ENCODE measurements around the gene ERN1. TPM values are rescaled to one million over a fixed set of nuclear protein-coding genes. Genes with fewer than 3 reads are reported as not detected.

ERN1 gene
- total and polyA plus RNA-seq, 2 donors (not counting 3 experiments of a cell fraction or from before 2014, with no cell fraction given): 9.1 to 21.5 TPM

DNA sequence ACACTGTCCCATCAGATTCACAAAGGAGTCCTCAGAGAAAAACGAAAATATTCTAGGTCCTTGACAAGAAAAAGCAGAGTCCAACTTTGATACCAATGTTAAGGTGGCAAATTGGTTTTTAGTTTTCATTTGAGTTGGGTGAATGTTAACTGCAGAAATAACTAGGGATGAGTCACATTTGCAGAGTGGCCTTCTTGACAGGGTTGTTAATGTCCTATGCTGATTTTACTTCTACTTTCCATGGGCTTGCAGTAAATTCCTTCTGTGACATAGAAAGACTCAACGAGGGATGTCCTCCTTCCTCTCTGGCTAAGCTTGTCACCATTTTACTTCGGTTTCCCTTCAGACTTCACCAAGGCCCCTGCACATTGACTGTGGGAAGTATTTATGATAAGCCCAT is 62.3 kb downstream of the ERN1 start:
- Histone ChIP-seq H3K9me3 (replicated peaks; ENCODE audit: control insufficient read depth, insufficient read depth, low read length) (no peaks in the 10 kb centered on the region), H3K36me3 (ENCODE audit: control insufficient read depth in 2 of 2, extremely low read depth in 1 of 2, insufficient read depth in 2 of 2, low read length in 2 of 2) (peaks cover 4 to 36% of the 10 kb centered on the region in 2 experiments), H4K20me1 (replicated peaks; ENCODE audit: control insufficient read depth, extremely low read depth, insufficient read depth, low read length) (no peaks in the 10 kb centered on the region), H3K4me1 (ENCODE audit: control insufficient read depth, extremely low read depth, insufficient read depth, low read length) (no peaks in the 10 kb centered on the region), H3K27ac (ENCODE audit: insufficient read depth, low read depth, low read length) (no peak overlapping the region), H3K27me3 (ENCODE audit: control insufficient read depth in 2 of 2, insufficient read depth in 2 of 2, low read length in 2 of 2) (no peaks in the 10 kb centered on the region), H3K4me3 (replicated peaks in 1 of 3; ENCODE audit: insufficient read depth in 1 of 3, low read depth in 1 of 3, low read length in 3 of 3) (no peak overlapping the region), H2AFZ (ENCODE audit: low read depth, low read length) (no peak overlapping the region), H3K4me2 (ENCODE audit: insufficient read depth, low read length) (no peak overlapping the region), H3K9ac (replicated peaks; ENCODE audit: extremely low read depth, insufficient read depth, low read length) (no peak overlapping the region), H3K9me1 (replicated peaks; ENCODE audit: control insufficient read depth, extremely low read depth, insufficient read depth, low read length) (no peaks in the 10 kb centered on the region), H3K79me2 (ENCODE audit: control insufficient read depth, insufficient read depth, low read length) (no peaks in the 10 kb centered on the region)
- CTCF ChIA-PET: interaction anchor here (1.1 to 1.7 kb wide), 2 partner anchors 66 to 223 kb away, joined by 3 to 5 read pairs; no protein-coding TSS in a partner anchor
- intact Hi-C loops (cut with micrococcal nuclease) (loop anchor here (10.0 kb wide), 1 partner anchor 217 kb away; no protein-coding TSS in a partner anchor), dilution Hi-C loops (cut with MboI; ENCODE audit: extremely low pct_ligation_motif_present, low sequenced_read_pairs) (no loop called here)
- POLR2A ChIA-PET: no interaction called here
- no TSS peak for BruUV-seq (replicated peaks)
- no peak for TF ChIP-seq JUN (IDR thresholded peaks at IDR 0.05; ENCODE audit: borderline replicate concordance, insufficient read depth, insufficient read length, low read depth)
- TF ChIP-seq POLR2AphosphoS5 (IDR thresholded peaks at IDR 0.05; ENCODE audit: insufficient read depth, low read depth, low read length): no peak
- no peak for TF ChIP-seq FOS (IDR thresholded peaks at IDR 0.05; ENCODE audit: borderline replicate concordance, insufficient read depth, low read length)
- TF ChIP-seq MYC (IDR thresholded peaks at IDR 0.05; ENCODE audit: low read depth, low read length): no peak
- no peak for TF ChIP-seq GATA2 (IDR thresholded peaks at IDR 0.05; ENCODE audit: insufficient read depth, insufficient read length, low read depth, low read length)
- no peak for TF ChIP-seq EZH2 (IDR thresholded peaks at IDR 0.05; ENCODE audit: borderline replicate concordance, low read depth, low read length, severe bottlenecking)
- TF ChIP-seq, protein P1, sequence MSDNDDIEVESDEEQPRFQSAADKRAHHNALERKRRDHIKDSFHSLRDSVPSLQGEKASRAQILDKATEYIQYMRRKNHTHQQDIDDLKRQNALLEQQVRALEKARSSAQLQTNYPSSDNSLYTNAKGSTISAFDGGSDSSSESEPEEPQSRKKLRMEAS (IDR thresholded peaks at IDR 0.05; ENCODE audit: insufficient read depth, insufficient read length): no peak
- TF ChIP-seq POLR2A (IDR thresholded peaks at IDR 0.05; ENCODE audit: low read depth, low read length): no peak
- TF ChIP-seq, protein P2, sequence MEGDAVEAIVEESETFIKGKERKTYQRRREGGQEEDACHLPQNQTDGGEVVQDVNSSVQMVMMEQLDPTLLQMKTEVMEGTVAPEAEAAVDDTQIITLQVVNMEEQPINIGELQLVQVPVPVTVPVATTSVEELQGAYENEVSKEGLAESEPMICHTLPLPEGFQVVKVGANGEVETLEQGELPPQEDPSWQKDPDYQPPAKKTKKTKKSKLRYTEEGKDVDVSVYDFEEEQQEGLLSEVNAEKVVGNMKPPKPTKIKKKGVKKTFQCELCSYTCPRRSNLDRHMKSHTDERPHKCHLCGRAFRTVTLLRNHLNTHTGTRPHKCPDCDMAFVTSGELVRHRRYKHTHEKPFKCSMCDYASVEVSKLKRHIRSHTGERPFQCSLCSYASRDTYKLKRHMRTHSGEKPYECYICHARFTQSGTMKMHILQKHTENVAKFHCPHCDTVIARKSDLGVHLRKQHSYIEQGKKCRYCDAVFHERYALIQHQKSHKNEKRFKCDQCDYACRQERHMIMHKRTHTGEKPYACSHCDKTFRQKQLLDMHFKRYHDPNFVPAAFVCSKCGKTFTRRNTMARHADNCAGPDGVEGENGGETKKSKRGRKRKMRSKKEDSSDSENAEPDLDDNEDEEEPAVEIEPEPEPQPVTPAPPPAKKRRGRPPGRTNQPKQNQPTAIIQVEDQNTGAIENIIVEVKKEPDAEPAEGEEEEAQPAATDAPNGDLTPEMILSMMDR (IDR thresholded peaks at IDR 0.05; ENCODE audit: extremely low read depth in 1 of 2, insufficient read depth in 1 of 2, low read depth in 1 of 2, low read length in 2 of 2): no peak
- FAIRE-seq: no peak
- no peak for DNase-seq (ENCODE audit: low read depth, low spot score)
